GM12891 (cell line): ENCODE data around the gene KIZ.

Source experiments
- PAX5 ChIP-seq: IDR thresholded peaks from 2 replicates; pipeline ENCODE4 v1.6.1; 2011; ENCODE audit warnings: low read length, moderate library complexity, mild to moderate bottlenecking; ENCODE audit not compliant: insufficient read depth, severe bottlenecking
- POLR2A ChIP-seq: IDR thresholded peaks from 2 replicates; pipeline ENCODE4 v1.6.1; 2011; ENCODE audit warnings: low read depth, low read length, control low read depth
- POLR2AphosphoS5 ChIP-seq: IDR thresholded peaks from 2 replicates; pipeline ENCODE4 v1.6.1; 2011; ENCODE audit warnings: low read depth, low read length, control low read depth
- SPI1 ChIP-seq: IDR thresholded peaks from 2 replicates; pipeline ENCODE4 v1.6.1; 2011; ENCODE audit warnings: low read depth, low read length, control low read depth
- TAF1 ChIP-seq: IDR thresholded peaks from 2 replicates; pipeline ENCODE4 v1.6.1; 2011; ENCODE audit warnings: low read depth, low read length, control low read depth

DNA sequence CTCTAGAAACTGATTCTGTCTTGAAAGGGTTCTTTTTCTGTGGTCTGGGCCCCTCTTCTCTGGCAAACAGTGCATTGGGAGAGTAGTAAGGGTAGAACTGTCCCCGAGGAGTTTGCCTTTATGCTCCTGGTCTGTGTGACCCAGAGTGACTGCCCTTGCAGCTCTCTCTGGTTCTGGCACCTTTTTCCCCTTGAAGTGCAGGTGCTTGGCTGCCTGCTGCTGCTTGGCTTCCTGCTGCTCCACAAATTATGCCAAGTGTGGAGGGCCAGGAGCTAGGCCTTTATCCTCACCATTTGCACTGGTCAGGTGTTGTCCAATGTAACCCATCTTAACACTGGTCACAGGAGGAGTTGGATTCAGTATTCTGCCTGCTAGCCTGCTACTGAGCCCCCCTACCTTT is 11.2 kb downstream of the KIZ start:
- no peak for TF ChIP-seq POLR2A
- TF ChIP-seq POLR2AphosphoS5 = no peak
- no peak for TF ChIP-seq SPI1
- no peak for TF ChIP-seq TAF1
- TF ChIP-seq PAX5 = no peak
